Ecto neural progenitor cell (in vitro differentiated cells): Measurements from ENCODE around the gene ZNF358.
A peak's percentile ranks its signal among the peaks of the same experiment; 100 is the strongest.

ENCODE experiments used
- DNase-seq: peaks from one replicate; pipeline ENCODE4 v3.0.0-alpha.2; 2018; ENCODE audit warnings: low spot score

Gene ZNF358

GRCh38 chr19:7559102-7559501 is 43.2 kb downstream of the ZNF358 start:
- no peak for DNase-seq

GRCh38 chr19:7560255-7560654 is 44.4 kb downstream of the ZNF358 start:
- no peak for DNase-seq

GRCh38 chr19:7561325-7561724 is 45.4 kb downstream of the ZNF358 start:
- no peak for DNase-seq

- peak; percentile 58 for DNase-seq
Observed at GRCh38 chr19:7562646-7563393, 46.9 kb downstream of the ZNF358 start.

GRCh38 chr19:7564866-7565265 is 49.0 kb downstream of the ZNF358 start:
- DNase-seq, result no peak

- no peak for DNase-seq
Observed at GRCh38 chr19:7565332-7565731, 49.4 kb downstream of the ZNF358 start.
